Fibroblast of pulmonary artery (primary cell): ENCODE data around the gene RPRD1B.

Experiments used
- DNase-seq: peaks from one replicate; pipeline ENCODE4 v3.0.0-alpha.2; 2010; ENCODE audit warnings: low read depth
- H3K4me3 ChIP-seq: replicated peaks from 2 replicates; pipeline ENCODE4 v1.5.1; 2011; ENCODE audit warnings: low read depth, mild to moderate bottlenecking, control low read depth, low read length, moderate library complexity
- CTCF ChIP-seq: IDR thresholded peaks from 2 replicates; pipeline ENCODE4 v1.5.1; 2011; ENCODE audit warnings: mild to moderate bottlenecking, control low read depth, low read length, inconsistent platforms; ENCODE audit errors: missing control alignments

Gene RPRD1B

GRCh38 chr20:38089500-38089899 lies 56.0 kb downstream of the RPRD1B start:
- TF ChIP-seq CTCF: no peak
- no peak overlapping the region for H3K4me3 ChIP-seq
- DNase-seq: no peak

DNA sequence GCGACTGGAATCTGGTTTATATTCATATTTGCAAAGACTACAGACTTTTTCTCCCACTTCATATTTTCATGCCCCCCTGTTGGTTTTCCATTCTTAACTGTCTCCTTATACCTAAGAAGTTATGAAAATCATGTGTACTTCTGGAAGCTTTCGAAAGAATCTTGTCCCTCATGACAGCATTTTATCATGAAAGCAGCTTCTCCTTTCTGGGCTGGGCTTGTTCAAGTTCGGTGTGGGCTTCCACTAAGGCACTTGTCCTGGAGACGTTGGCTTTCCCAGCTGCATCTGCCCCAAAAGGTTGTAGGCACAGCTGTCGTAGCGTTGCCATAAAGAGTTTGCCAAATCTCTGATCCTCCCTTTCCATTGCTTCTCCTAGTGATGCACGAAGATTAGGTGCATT lies 56.5 kb downstream of the RPRD1B start:
- no peak overlapping the region for H3K4me3 ChIP-seq
- no peak for TF ChIP-seq CTCF
- no peak for DNase-seq

DNA sequence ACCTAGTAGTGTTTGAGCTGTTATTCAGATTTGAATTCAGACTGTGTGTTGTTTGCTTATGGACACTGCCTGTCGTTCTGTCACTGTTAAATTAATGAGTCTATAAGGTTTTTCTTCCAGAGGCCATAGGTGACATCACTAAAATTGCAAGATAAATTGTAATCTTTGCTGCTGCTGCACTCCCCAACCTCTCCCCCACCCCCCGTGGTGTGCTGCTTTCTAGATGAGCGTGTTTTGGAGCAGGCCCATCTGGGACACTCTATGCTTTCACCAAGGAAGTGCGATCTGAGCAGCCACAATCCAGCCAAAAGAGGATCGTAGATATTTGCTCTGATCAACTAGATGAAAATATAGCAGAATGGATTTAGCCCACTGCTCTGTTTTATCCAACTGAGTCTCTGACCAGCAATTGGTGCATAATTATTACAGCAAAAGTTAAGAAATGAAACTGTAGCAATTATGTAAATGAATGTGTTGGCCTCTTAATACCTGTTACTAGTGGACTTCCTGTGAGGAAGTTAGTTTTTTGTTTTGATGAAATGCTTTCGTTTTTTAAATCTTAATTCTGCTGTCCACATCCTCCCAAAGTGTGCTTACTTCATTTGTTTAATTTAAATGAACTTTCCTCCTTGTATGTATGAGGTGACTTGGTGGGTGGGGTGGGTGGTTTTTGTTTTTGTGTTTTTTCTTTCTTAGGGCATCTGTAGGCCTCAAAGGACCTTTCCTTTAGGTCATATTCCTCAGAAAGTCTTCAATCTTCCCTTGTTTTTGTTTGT lies 58.1 kb downstream of the RPRD1B start:
- no peak overlapping the region for H3K4me3 ChIP-seq
- TF ChIP-seq CTCF: no peak
- no peak for DNase-seq

DNA sequence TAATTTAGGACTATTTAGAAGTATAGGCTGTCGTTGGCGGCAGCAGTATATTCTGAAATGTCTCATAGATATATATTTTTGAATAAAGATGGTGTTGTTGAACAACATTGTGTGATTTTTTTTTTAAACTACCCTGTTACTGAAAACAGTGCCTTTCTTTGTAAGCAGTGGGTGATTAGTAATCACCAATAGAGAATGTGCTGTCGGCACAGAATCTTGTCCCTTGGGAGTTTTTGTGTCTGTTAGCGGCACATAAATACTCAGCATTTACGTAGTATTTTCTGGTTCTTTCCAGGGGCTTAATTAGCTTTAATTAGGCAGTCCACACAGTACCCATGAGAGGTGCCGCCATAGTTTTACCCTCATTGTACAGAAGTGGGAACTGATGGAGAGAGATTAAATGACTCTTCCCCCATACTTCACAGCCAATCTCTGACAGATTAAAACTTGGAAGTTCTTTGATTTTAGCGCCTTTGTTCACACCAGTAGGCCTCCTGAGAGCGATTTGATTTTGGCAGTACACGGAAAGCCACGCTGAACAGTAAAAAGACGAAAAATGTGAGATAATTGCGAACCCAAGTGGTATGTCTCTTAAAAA lies 58.8 kb downstream of the RPRD1B start:
- TF ChIP-seq CTCF: no peak
- no peak for DNase-seq
- H3K4me3 ChIP-seq: no peak overlapping the region

DNA sequence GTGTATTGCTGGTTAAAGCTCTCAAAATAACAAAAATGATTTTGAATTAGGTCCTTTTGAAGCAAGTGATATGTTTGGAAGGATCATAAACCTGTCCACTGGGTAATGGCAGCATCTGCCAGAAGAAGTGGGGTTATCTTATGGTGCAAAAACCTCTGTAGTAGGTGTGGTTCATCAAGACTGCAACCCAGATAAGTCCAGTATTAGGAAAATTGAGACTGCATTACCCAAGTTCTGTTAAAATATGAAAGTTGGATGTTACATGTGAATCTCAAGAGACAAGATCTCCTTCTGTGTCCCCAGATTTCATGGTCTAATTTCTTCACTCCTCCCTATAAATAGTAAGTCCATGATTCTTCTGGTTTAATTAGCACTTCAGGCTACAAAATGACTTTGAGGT lies 59.4 kb downstream of the RPRD1B start:
- no peak overlapping the region for H3K4me3 ChIP-seq
- TF ChIP-seq CTCF: no peak
- no peak for DNase-seq

DNA sequence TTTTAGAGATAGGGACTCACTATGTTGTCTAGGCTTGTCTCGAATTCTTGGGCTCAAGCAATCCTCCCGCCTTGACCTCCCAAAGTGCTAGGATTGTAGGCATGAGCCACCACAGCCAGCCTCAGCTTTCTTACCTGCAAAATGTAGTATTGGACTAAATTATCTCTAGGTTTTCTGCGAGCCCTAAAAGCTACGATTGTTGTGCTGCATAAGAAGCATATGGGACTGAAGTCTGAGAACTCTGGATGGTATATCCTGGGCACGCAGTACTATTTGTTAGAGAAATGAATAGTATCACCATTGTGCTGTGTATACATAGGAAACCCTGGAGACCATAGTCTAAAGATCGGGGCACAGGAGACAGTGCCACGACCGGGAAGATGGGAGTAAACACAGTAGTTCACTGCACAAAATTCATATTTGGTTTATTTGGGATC lies 60.1 kb downstream of the RPRD1B start:
- TF ChIP-seq CTCF: no peak
- no peak for DNase-seq
- no peak overlapping the region for H3K4me3 ChIP-seq
